ENCODE data around the gene TTYH3. TPM values are rescaled to one million over a fixed set of nuclear protein-coding genes. Genes with fewer than 3 reads are reported as not detected.
"Not testable (repeated sequence)": the region's sequence is repeated elsewhere in the genome, so short reads cannot be mapped to it uniquely, and the experiment has no call there.

TTYH3 gene
- total RNA-seq, 1 experiment from 2014 or later, result 24.8 TPM

DNA sequence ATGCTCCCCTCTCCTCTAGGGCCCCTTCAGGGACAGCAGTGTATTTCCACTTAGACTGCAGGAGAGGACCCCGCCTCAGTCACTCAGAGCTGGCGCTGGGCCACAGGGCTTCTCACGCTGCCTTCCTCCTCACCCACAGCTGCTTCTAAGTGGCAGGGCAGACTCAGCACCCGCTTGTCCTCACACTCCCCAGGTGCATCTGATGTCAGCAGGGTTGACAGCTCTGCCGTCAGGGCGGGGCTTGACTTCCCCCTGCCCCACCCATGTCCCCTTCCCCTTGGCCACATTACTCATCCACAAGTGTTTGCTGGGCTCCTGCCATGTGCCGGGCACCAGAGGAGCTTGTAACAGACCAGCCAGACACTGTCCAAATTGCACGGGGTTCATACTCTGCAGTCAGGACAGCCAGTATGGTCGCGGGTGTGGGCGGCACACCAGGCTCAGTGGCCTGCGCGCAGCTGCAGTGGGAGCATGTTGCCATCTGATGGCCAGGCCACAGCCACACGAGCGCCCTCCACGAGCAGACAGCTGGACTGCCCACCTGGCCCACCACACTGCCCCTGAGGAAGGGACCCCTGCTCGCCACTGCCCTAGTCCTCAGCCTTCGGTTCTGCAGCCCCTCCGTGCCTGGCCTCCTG lies 29.3 kb upstream of the TTYH3 start:
- no peak for DNase-seq (ENCODE audit: low read depth)

DNA sequence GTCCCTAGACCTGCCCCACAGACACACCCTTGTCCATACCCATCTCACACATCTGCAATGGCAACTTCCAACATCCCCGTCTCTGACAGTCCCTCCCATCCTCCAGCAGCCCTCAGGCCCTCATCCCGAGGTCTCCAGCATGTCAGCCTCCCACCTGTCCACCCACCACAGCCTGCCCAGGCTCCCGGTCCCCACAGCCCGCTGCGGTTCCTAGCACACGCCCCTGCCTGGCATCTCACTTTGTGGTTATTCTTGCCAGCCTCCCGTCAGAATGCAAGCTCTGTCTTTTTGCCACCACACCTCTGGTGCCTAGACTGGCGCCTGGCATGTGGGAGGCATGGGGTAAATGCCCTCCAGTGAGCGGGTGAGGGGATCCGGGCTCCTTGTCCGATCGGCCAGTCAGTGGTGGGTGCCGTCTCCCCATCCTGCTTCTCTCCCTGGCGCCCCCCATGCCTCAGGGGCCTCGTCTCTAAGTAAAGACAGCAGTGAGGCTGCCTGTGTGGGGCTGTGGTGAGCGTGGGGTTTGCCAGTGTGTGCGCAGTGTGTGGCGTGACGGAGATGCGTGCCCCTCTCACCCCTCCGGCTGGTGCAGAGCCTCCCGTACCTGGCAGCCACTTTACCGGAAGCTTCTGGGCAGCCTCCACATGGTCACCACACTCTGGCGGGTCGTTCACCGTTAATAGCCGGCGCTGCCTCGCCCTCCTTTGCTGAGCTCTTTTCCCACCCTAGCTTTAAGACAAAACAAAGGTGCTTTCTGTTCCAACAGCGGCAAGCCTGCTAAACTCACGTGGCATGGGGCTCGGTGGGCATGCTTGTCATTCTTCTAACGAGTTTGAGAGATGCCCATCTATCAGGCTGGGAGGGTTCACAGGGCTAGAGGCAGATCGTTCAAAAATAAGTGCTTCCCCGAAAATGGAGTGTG lies 28.5 kb upstream of the TTYH3 start:
- DNase-seq (ENCODE audit: low read depth), result no peak

DNA sequence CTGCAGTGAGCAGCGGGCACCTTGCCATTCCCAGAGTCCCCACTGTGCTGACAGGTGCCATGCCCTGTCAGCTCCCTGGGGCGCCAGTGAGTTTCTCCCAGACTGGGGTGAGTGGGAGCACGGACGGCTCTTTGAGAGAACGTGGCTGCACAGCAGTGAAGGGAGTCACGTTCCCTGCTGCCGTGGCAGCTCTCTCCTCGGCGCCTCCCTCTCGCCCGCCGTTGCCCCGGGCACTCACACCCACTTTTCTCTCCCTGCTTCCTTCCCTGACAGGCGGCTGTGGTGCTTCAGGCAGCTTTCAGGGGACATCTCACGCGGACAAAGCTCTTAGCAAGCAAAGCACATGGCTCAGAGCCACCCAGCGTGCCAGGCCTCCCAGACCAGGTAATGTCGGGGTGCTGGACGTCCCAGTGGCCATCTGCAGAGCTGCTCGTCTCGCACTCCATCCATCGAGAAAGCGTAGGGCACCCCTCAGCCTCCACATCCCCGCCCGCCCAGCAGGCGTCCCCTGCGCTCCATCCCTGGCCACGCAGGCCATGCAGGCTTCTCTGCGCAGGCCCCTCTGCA lies 27.1 kb upstream of the TTYH3 start:
- no peak for DNase-seq (ENCODE audit: low read depth)

DNA sequence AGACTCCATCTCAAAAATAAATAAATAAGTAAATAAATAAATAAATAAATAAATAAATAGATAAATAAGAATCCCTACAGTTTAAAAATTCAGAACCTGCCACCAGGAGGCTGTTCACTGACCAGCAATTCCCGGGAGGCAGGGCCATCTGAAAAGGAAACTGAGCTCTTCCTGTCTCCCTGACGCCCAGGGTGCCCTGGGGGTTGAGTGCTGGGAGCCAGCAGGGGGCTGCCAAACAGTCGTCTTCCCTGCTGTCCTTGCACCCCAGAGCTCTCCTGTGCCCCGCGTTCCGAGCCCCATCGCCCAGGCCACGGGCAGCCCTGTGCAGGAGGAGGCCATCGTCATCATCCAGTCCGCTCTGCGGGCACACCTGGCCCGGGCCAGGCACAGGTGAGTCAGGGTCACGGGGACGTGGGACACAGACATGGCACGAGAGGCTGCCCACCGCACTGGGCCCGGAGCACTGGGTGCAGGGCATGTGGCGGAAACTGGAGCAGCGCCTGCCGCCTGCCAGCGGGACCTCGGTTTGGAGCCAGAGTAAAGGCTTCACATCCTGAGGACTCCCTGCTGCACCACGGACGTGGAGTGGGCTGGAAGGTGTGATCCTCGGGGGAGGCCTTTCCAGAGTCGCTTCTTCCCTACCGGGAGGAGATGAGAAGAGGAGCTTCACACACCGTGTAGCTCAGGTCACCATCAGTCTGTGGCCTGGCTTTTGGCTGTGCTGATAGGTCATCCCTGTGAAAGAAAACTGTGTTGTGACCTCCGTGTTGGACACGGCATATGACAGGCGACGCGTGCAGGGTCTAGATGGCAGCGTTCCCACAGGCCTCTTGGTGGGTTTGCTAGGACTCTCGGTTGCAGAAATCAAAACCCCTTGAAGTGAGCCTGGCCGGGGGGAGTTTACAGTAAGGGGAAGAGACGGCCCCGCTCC lies 25.9 kb upstream of the TTYH3 start:
- DNase-seq (ENCODE audit: low read depth), result no peak

- no peak for DNase-seq (ENCODE audit: low read depth)
These were observed 25.2 kb upstream of the TTYH3 start for GRCh38 chr7:2606539-2606936.

- no peak for DNase-seq (ENCODE audit: low read depth)
These were observed 24.5 kb upstream of the TTYH3 start for GRCh38 chr7:2607122-2607922.

DNA sequence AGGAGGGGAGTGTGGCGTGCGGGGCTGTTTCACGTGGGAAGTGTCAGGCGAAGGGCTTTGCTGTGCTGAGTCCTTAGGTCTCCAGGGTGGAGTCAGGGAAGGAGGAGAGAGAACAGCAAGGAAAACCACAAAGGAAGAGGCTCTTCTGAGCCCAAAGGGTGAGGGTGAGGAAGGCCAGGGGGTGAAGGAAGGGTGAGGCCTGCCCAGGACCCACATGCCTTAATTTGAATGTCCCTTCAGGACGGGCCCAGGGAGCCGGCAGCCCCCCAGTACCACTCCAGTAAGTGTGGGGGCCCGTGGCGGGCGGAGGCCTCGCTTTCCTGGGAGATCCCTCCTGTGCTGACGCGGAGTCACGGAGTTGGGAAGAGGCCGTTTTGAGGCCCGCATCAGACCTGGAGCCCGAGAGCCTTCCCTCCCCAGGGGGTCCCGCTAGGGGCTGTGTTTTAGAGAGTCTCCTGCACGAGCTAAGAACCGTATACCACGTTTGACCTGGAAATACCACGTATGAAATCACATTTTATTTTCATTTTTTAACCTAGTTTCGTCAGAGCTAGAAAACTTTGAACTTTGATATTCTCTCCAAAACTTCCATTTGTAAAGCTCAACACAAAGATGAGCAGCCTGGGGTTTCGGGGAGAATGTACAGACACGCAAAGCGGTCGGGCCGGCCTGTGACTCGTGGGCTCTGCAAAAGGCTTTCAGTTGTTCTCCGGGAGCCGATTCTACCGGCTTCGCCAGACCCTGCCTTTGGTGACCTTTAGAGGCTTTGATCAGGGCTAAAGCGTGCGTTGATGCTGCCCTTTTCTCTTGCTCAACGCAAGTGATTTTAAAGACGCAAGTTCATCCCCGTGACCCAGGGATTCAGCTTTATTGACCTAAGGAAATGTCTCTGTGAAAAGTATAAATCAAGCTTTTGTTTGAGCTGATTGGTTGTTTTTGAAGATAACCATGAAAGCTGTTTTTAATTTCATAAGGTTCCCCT lies 23.6 kb upstream of the TTYH3 start:
- DNase-seq (ENCODE audit: low read depth), result no peak

- peak; percentile 16 for DNase-seq (ENCODE audit: low read depth)
These were observed 22.8 kb upstream of the TTYH3 start for GRCh38 chr7:2608921-2609411.

- not testable (repeated sequence) for DNase-seq (ENCODE audit: low read depth)
These were observed 22.1 kb upstream of the TTYH3 start for GRCh38 chr7:2609646-2610045.

- DNase-seq (ENCODE audit: low read depth), result no peak
These were observed 21.3 kb upstream of the TTYH3 start for GRCh38 chr7:2610466-2610865.

- no peak for DNase-seq (ENCODE audit: low read depth)
These were observed 20.9 kb upstream of the TTYH3 start for GRCh38 chr7:2610898-2611297.

GRCh38 chr7:2611401-2611800 lies 20.4 kb upstream of the TTYH3 start:
- no peak for DNase-seq (ENCODE audit: low read depth)

GRCh38 chr7:2611922-2612321 lies 19.9 kb upstream of the TTYH3 start:
- DNase-seq (ENCODE audit: low read depth), result no peak

DNA sequence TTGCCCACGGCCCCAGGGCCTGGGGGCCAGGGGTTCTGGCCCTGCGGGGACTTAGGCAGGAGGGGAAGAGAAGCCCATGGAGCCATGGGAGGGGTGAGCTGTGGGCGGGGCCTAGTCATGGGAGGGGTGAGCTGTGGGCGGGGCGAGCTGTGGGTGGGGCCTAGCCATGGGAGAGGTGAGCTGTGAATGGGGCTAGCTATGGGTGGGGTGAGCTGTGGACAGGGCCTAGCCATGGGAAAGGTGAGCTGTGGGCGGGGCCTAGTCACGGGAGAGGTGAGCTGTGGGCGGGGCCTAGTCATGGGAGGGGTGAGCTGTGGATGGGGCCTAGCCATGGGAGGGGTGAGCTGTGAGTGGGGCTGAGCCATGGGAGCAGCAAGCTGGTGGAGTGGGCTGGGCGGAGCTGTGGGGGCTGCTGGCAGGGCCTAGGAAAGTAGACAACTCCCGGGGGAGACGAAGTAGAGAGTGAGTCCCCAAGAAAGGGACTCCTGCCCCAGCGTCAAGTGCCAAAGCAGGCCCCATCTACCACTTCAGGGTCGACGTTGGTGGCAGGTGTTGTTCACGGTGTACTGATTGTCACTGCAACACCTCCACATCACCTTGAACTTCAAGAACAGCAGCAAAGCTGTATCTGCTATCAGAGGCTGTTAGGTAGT lies 19.2 kb upstream of the TTYH3 start:
- no peak for DNase-seq (ENCODE audit: low read depth)

DNA sequence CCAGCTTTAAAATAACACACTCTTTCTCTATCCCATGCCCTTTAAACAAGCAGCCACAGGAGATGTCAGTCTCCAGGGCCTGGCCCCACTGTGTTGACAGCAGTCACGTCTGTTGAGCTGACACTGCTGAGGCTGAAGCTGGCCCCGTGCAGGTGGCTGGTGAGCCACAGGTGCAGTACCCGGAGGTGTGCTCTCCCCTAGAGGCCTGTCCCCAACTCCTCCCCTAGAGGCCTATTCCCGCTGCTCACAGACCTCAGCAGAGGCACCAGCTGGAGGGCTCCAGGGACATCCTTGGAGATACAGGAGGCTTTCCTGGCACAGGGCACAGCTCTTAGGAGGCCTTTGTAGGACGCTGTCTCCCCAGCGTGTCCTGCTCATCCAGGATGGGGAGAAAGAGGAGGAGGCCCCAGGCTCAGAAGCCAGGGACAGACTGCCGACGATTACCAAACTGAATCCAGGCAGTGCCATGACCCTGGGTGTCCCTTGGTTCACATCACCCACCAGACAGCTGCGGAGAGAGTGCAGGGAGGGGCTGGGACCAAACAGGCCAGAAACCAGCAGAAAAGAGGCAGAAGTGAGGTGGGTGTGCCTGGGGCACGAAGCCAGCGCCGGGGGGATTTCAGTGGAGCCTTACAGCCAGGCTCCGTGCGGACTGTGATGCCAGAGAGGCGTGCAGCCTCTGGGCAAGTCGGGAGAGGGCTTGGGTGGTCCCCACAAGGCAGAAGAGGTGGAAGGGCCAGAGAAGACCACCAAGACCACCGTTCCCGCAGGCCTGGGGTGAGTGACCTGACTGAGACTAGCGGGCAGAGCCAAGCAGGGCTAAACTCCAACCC lies 18.5 kb upstream of the TTYH3 start:
- DNase-seq (ENCODE audit: low read depth), result no peak

GRCh38 chr7:2613931-2614600 lies 17.7 kb upstream of the TTYH3 start:
- no peak for DNase-seq (ENCODE audit: low read depth)
